SU-DHL-6 (cell line): Measurements from ENCODE around the gene FANCC.

Experiments
- EZH2phosphoT487 ChIP-seq: fragments of 200-600 bp; sonication (generic), shearing (Covaris generic); conservative IDR thresholded peaks from 2 replicates; pipeline ENCODE4 v1.6.1; 2018; ENCODE audit warnings: mild to moderate bottlenecking, antibody characterized with exemption, low read length, moderate library complexity, mixed read lengths
- TF ChIP-seq, protein P1 (sequence below): fragments of 200-600 bp; sonication (generic); IDR thresholded peaks from one replicate; pipeline ENCODE4 v1.5.1; 2017; ENCODE audit warnings: antibody characterized with exemption, mild to moderate bottlenecking, low read length, moderate library complexity; ENCODE audit not compliant: insufficient read depth, poor library complexity, severe bottlenecking

GRCh38 chr9:95242613-95243012 is 74.9 kb downstream of the FANCC start:
- TF ChIP-seq, protein P1, sequence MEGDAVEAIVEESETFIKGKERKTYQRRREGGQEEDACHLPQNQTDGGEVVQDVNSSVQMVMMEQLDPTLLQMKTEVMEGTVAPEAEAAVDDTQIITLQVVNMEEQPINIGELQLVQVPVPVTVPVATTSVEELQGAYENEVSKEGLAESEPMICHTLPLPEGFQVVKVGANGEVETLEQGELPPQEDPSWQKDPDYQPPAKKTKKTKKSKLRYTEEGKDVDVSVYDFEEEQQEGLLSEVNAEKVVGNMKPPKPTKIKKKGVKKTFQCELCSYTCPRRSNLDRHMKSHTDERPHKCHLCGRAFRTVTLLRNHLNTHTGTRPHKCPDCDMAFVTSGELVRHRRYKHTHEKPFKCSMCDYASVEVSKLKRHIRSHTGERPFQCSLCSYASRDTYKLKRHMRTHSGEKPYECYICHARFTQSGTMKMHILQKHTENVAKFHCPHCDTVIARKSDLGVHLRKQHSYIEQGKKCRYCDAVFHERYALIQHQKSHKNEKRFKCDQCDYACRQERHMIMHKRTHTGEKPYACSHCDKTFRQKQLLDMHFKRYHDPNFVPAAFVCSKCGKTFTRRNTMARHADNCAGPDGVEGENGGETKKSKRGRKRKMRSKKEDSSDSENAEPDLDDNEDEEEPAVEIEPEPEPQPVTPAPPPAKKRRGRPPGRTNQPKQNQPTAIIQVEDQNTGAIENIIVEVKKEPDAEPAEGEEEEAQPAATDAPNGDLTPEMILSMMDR, result no peak
- TF ChIP-seq EZH2phosphoT487, result no peak
